COLO829 (cell line): ENCODE measurements around the gene LDLRAD3.
A peak's percentile ranks its signal among the peaks of the same experiment; 100 is the strongest.

ENCODE experiments used
- DNase-seq: peaks from one replicate; pipeline ENCODE4 v3.0.0; 2012; ENCODE audit warnings: low spot score

LDLRAD3 gene

DNA sequence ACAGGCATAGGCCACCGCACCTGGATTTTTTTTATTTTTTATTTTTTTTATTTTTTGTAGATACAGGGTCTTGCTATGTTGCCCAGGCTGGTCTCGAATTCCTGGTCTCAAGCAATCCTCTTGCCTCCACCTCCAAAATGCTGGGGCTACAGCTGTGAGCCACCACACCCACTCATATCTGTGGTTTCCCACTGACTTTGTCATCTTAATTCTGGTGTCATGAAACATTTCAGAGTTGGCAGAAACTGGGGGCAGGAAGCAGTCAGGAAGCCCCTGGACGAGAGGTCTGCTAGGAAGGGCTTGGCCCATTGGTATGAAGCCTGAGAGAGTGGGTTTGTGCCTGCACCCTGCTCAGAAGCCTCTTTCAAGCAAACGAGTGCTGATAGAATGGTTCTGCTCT lies 296.3 kb downstream of the LDLRAD3 start:
- no peak for DNase-seq

DNA sequence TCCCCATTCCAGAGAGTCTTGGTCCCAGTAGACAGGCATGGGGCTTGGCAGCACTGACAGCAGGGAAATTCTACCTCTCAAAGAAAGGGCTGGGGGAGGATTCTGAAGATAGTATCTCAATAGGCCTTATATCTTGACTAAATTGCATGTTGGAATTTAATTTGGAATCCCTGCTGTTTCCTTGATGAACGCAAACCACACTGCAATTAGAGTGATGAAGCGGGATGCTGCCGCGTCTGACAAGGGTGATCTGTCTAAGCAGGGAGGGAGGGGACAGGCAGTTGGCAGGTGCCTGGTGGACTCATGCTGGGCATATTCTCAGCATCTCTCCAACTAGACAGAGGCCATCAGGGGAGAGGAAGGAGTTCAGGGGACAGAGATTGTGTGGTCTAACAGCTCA lies 296.9 kb downstream of the LDLRAD3 start:
- DNase-seq, result no peak

- DNase-seq, result no peak
These were observed 297.6 kb downstream of the LDLRAD3 start for GRCh38 chr11:36241497-36241896.

- DNase-seq, result no peak
These were observed 299.8 kb downstream of the LDLRAD3 start for GRCh38 chr11:36243641-36244040.

- no peak for DNase-seq
These were observed 303.6 kb downstream of the LDLRAD3 start for GRCh38 chr11:36247493-36247892.

DNA sequence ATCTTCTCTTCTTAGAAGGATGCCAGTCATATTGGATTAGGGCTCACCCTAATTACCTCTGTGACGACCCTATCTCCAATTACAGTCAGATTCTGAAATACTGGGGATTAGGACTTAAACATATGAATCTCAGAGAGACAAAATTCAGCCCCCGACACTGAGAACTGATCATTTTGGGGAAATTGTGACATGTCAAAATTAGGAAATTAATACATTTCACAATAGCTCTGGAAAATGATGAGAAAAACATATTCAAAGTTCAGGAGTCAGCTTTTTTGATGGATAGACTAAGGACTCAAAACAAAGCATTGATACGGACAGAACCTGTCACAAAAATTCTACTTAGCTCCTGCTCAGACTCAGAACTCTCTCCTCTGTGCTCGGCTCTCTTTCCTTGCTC lies 304.6 kb downstream of the LDLRAD3 start:
- DNase-seq, result no peak

GRCh38 chr11:36249246-36249645 lies 305.4 kb downstream of the LDLRAD3 start:
- DNase-seq, result no peak

- peak; percentile 13 for DNase-seq
These were observed 308.0 kb downstream of the LDLRAD3 start for GRCh38 chr11:36251823-36252222.

DNA sequence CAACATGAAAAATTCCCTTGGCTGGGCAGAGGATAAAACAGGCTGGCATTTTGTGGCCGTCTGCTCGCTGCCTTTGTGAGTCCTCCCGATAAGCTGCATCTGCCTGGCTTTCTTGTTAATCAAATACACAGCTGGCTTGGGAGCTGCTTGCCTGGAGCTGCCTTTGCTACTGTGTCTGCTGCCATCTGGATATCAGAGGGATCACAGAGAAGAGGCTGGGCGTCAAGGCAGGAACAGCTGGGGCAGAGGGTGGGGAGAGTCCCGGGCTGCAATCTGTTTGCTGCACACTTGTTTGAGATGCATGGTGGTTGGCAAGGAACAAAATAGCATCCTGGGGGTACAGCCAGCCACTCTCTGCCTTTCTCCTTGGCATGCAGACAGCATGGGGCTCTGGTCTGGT lies 309.4 kb downstream of the LDLRAD3 start:
- DNase-seq, result no peak

- DNase-seq, result no peak
These were observed 310.9 kb downstream of the LDLRAD3 start for GRCh38 chr11:36254713-36255112.

- no peak for DNase-seq
These were observed 313.5 kb downstream of the LDLRAD3 start for GRCh38 chr11:36257351-36257750.

- peak; percentile 60 for DNase-seq
These were observed 315.0 kb downstream of the LDLRAD3 start for GRCh38 chr11:36258730-36259360.

DNA sequence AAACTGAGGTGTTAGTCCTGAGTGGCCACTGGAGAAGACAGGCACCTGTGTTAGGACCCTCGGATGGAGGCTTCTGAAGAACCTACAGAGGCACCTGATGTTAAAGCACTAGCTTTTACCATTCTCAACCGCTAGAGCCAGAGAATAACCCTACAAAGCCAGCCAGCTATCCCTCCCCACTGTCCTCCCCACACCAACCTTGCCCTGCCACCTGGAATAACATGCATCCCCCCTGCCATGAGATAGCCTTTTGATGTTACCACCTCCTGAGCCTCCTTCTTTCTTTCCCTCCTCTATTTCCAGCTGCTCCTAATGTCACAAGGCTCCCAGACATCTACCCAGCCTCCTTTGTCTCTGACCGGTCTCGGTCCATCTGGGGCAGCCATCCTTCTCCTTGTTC lies 317.2 kb downstream of the LDLRAD3 start:
- DNase-seq, result no peak

DNA sequence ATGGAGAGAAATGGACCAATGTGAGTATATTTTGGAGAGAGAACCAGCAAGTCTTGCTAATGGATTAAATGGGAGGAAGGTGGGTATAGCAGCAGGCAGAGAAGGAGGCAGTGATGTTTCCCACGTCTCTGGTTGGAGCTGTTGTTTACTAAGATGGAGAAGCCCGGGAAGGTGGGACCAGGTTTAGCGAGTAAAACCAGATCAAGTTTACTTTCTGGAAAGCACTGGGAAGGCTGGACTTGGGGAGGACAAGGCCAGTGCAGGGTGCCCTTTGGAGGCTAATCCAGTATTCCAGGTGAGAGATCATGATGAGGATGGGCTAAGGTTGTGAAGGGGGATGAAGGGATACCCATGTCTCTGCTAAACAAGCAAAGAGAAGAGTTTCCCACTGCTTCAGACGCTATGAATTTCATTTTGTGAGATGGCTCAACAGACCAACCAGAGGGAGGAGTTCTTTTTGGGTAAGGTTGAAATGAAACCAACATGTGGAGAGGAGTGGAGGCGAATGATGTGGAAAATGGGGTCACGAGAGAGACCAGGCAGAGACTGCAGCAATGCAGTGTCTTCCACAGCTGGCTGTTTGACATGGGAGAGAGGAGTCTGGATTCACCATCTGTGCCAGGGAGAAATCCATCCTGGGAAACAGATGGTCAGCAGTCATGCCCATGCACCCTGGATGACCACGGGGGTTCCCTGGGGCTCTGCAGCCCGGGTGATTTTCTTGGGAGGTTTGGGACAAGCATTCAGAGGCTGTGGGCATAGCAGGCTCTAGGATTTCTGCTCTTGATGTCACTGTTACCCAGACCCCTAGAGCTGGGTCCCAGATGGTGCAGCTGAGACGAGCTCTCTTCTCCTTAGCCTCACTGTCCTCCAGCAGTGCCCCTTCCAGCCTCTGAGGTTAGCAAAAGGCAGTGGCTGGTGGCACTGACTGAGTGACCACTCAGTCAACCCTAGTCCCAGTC lies 320.4 kb downstream of the LDLRAD3 start:
- DNase-seq, result no peak

- DNase-seq, result no peak
These were observed 321.1 kb downstream of the LDLRAD3 start for GRCh38 chr11:36264973-36265344.

- DNase-seq, result peak; percentile 66
These were observed 322.1 kb downstream of the LDLRAD3 start for GRCh38 chr11:36265793-36266628.

DNA sequence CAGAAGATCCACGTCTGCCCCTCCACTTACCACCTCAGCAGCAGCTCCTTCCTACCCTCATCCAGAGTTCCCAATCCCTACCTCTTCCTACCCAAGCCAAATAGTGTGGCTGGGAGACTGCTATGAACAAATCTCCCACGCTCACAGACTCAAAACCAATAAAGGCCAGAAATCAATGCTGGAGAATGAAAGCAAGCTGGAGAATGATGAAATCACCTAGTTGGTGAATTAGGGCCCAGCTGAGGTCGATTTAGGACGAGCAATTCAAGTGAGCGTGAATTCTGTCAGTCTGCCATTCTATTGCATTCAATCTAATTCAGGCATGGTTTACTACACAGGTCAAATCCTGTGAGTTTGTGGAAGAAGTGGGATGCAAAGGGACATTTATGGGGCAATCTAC lies 322.9 kb downstream of the LDLRAD3 start:
- no peak for DNase-seq

DNA sequence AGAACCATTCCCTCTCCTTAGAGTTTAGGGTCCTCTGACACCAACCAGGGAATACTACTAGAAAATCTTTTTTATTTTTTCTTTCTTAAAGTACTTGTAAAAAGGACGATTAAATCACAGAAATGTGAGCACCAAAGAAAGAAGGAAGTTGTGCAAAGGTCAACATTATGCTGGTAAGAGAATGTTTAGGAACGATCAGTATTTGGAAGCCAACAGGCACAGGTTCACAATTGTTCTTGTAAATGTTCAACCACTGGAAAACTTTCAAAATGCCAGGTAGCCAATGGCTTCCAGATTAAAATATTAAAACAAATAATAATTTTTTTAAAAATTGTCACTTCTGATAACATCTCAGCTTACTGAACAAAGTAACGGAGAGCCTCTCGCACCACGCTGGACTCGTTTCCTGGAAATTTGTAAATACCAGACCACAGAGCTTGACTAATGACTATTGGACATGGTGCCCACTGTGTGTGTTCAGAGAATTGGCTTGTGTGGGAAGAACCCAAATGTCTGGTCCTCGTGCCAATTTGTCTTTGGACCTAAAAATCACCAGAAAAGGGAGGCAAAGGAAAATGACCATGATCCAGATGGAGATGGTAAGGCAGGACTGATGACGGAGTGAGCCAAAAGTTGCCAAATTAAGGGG lies 324.6 kb downstream of the LDLRAD3 start:
- DNase-seq, result no peak

DNA sequence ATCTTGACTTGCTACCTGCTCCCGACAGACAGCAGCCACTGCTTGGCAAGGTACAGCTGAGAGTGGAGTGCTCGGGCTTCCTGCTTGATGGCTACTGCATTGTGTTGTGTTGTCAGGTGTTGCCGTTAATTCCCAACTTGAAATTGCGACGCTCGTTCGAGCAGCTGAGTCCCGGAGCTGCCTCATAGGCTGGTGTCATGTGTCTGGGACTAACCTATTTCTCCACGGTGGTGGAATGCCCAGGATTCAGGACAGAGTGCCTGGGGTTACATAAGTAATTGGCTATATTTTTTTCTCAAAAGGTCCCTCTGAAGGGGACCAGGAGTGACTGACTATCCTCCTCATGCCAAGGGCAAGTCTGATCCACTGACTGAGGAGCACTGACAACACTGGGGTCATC lies 326.8 kb downstream of the LDLRAD3 start:
- no peak for DNase-seq

GRCh38 chr11:36271794-36272407 lies 328.0 kb downstream of the LDLRAD3 start:
- DNase-seq, result no peak

GRCh38 chr11:36273110-36273509 lies 329.2 kb downstream of the LDLRAD3 start:
- no peak for DNase-seq

DNA sequence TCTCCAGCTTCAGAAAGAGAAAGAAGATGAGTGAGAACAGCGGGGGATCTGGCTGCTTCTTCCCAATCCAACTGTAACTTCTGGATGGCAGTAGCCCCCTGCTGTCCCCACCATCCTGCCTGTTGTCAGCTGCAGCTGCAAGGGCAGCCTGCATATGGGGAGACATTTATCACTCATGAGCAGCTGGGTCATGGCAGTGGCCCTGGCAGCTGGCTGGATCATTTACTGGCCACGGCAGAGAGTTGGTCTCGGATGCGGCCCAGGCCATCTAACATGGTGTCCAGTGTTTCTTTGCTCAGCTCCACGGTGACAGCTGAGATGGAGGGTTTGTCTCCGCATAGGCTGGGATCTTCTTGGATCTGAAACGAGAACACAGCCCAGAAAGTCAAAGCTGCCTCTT lies 330.6 kb downstream of the LDLRAD3 start:
- no peak for DNase-seq
